ENCODE data around the gene TBC1D22A.

TBC1D22A gene

GRCh38 chr22:47036936-47037485, 274.6 kb downstream of the TBC1D22A start:
- no peak overlapping the region for H3K4me3 Mint-ChIP-seq
- no peak for ATAC-seq
- no peaks in the 10 kb centered on the region for H3K27me3 Mint-ChIP-seq
- no peak for DNase-seq
- H3K4me1 Mint-ChIP-seq, result no peaks in the 10 kb centered on the region
- no peak overlapping the region for H3K27ac Mint-ChIP-seq
- no peaks in the 10 kb centered on the region for H3K9me3 Mint-ChIP-seq
- H3K36me3 Mint-ChIP-seq (ENCODE audit: low read depth), result peaks cover 3% of the 10 kb centered on the region

GRCh38 chr22:47038206-47038835, 275.9 kb downstream of the TBC1D22A start:
- Mint-ChIP-seq H3K27me3 (no peaks in the 10 kb centered on the region), H3K27ac (peak overlapping the region; percentile 21)

GRCh38 chr22:47039356-47039755, 276.9 kb downstream of the TBC1D22A start:
- no peaks in the 10 kb centered on the region for H3K9me3 Mint-ChIP-seq
- H3K4me3 Mint-ChIP-seq, result no peak overlapping the region
- ATAC-seq (no peak), DNase-seq (no peak)
- H3K4me1 Mint-ChIP-seq, result peaks cover 10% of the 10 kb centered on the region
- H3K27ac Mint-ChIP-seq, result no peak overlapping the region
- H3K27me3 Mint-ChIP-seq, result no peaks in the 10 kb centered on the region
- H3K36me3 Mint-ChIP-seq (ENCODE audit: low read depth), result peaks cover 3% of the 10 kb centered on the region

More at GRCh38 chr22:47038206-47038835, 275.9 kb downstream of the TBC1D22A start:
- peaks cover 3% of the 10 kb centered on the region for H3K36me3 Mint-ChIP-seq (ENCODE audit: low read depth)
- peaks cover 2% of the 10 kb centered on the region for H3K4me1 Mint-ChIP-seq
- ATAC-seq (no peak), DNase-seq (no peak)
- no peaks in the 10 kb centered on the region for H3K9me3 Mint-ChIP-seq
- no peak overlapping the region for H3K4me3 Mint-ChIP-seq

- H3K27me3 Mint-ChIP-seq, result no peaks in the 10 kb centered on the region
- H3K27ac Mint-ChIP-seq, result no peak overlapping the region
- H3K4me3 Mint-ChIP-seq, result no peak overlapping the region
- H3K9me3 Mint-ChIP-seq, result no peaks in the 10 kb centered on the region
- DNase-seq, result no peak
- H3K4me1 Mint-ChIP-seq, result peaks cover 19% of the 10 kb centered on the region
- no peak for ATAC-seq
- peaks cover 3% of the 10 kb centered on the region for H3K36me3 Mint-ChIP-seq (ENCODE audit: low read depth)
Measured at GRCh38 chr22:47040486-47041270, 278.2 kb downstream of the TBC1D22A start.

GRCh38 chr22:47041271-47042115, 279.0 kb downstream of the TBC1D22A start:
- peaks cover 23% of the 10 kb centered on the region for H3K4me1 Mint-ChIP-seq
- peaks cover 3% of the 10 kb centered on the region for H3K36me3 Mint-ChIP-seq (ENCODE audit: low read depth)
- no peaks in the 10 kb centered on the region for H3K9me3 Mint-ChIP-seq
- no peak overlapping the region for H3K4me3 Mint-ChIP-seq
- DNase-seq (no peak), ATAC-seq (no peak)
- no peak overlapping the region for H3K27ac Mint-ChIP-seq
- no peaks in the 10 kb centered on the region for H3K27me3 Mint-ChIP-seq

GRCh38 chr22:47042116-47042825, 279.8 kb downstream of the TBC1D22A start:
- peaks cover 3% of the 10 kb centered on the region for H3K36me3 Mint-ChIP-seq (ENCODE audit: low read depth)
- peaks cover 26% of the 10 kb centered on the region for H3K4me1 Mint-ChIP-seq
- no peak overlapping the region for H3K27ac Mint-ChIP-seq
- H3K9me3 Mint-ChIP-seq, result no peaks in the 10 kb centered on the region
- DNase-seq, result no peak
- no peaks in the 10 kb centered on the region for H3K27me3 Mint-ChIP-seq
- ATAC-seq, result no peak
- H3K4me3 Mint-ChIP-seq, result no peak overlapping the region

- peaks cover 3% of the 10 kb centered on the region for H3K36me3 Mint-ChIP-seq (ENCODE audit: low read depth)
Measured at GRCh38 chr22:47042861-47043496, 280.5 kb downstream of the TBC1D22A start.

GRCh38 chr22:47043835-47044721, 281.6 kb downstream of the TBC1D22A start:
- Mint-ChIP-seq H3K27me3 (no peaks in the 10 kb centered on the region), H3K36me3 (ENCODE audit: low read depth) (peaks cover under 1% of the 10 kb centered on the region), H3K4me3 (no peak overlapping the region), H3K27ac (peak overlapping the region; percentile 72), H3K9me3 (no peaks in the 10 kb centered on the region), H3K4me1 (peaks cover 31% of the 10 kb centered on the region)
- no peak for ATAC-seq
- no peak for DNase-seq

More at GRCh38 chr22:47042861-47043496, 280.5 kb downstream of the TBC1D22A start:
- no peak for DNase-seq
- Mint-ChIP-seq H3K27ac (peak overlapping the region; percentile 72), H3K27me3 (no peaks in the 10 kb centered on the region), H3K4me1 (peaks cover 29% of the 10 kb centered on the region), H3K4me3 (no peak overlapping the region), H3K9me3 (no peaks in the 10 kb centered on the region)
- ATAC-seq, result no peak

- ATAC-seq, result no peak
- Mint-ChIP-seq H3K27me3 (no peaks in the 10 kb centered on the region), H3K4me3 (no peak overlapping the region), H3K27ac (peak overlapping the region; percentile 58), H3K4me1 (peaks cover 35% of the 10 kb centered on the region), H3K36me3 (ENCODE audit: low read depth) (no peaks in the 10 kb centered on the region), H3K9me3 (no peaks in the 10 kb centered on the region)
- DNase-seq, result no peak
Measured at GRCh38 chr22:47044722-47045535, 282.5 kb downstream of the TBC1D22A start.

- DNase-seq (no peak), ATAC-seq (no peak)
- Mint-ChIP-seq H3K27ac (no peak overlapping the region), H3K4me1 (peaks cover 35% of the 10 kb centered on the region), H3K27me3 (no peaks in the 10 kb centered on the region), H3K9me3 (no peaks in the 10 kb centered on the region), H3K36me3 (ENCODE audit: low read depth) (no peaks in the 10 kb centered on the region), H3K4me3 (no peak overlapping the region)
Measured at GRCh38 chr22:47045691-47046410, 283.4 kb downstream of the TBC1D22A start.

- Mint-ChIP-seq H3K4me1 (peaks cover 35% of the 10 kb centered on the region), H3K27me3 (no peaks in the 10 kb centered on the region), H3K4me3 (no peak overlapping the region), H3K36me3 (ENCODE audit: low read depth) (no peaks in the 10 kb centered on the region), H3K9me3 (no peaks in the 10 kb centered on the region), H3K27ac (no peak overlapping the region)
- ATAC-seq (no peak), DNase-seq (no peak)
Measured at GRCh38 chr22:47046411-47047065, 284.1 kb downstream of the TBC1D22A start.
